ENCODE results near the gene PPEF1.
"Not testable (repeated sequence)": the region's sequence is repeated elsewhere in the genome, so short reads cannot be mapped to it uniquely, and the experiment has no call there.

Gene PPEF1

DNA sequence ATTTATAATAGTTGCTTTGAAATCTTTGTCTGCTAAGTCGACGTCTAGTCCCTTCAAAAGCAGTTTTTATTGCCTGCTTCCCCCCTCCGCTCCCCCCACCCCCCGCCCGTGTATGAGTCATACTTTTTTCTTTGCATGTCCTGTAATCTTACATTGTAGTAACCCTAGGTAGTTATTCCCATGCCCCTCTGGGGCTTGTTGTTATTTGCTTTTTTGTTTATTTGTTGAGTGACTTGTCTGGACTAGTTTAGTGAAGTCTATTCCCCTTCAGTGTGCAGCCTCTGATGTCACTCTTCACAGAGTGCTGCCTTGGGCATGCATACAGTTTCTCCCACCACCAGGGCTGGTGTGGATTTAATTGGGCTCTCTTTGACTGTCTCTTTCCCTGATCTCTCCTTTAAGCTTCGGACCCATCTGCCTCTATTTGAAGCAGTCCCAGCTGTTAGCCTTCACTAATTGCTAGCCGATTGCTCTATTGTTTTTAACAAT lies 86.2 kb downstream of the PPEF1 start:
- no peak for DNase-seq (ENCODE audit: low read depth, low spot score)

DNA sequence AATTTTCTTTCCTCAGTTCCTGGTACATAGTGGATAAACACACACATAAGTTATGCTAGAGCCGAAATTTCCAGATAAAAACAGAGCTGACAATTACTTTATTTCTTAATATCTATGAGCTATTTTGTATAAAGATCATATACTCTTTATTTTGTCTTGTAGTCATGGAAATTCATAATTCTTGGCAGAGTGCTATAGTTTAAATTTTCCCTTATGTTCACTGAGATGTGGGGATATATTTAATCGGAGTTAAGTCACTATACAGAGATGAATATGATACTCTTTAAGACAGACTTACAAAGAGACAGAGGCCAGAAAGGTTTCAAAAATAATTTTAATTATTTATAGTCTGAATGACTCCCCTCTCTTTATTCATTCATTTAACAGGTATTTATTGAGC lies 89.7 kb downstream of the PPEF1 start:
- DNase-seq (ENCODE audit: low read depth, low spot score), result no peak

- DNase-seq (ENCODE audit: low read depth, low spot score), result no peak
Measured at GRCh38 chrX:18799911-18800310, 92.5 kb downstream of the PPEF1 start.

DNA sequence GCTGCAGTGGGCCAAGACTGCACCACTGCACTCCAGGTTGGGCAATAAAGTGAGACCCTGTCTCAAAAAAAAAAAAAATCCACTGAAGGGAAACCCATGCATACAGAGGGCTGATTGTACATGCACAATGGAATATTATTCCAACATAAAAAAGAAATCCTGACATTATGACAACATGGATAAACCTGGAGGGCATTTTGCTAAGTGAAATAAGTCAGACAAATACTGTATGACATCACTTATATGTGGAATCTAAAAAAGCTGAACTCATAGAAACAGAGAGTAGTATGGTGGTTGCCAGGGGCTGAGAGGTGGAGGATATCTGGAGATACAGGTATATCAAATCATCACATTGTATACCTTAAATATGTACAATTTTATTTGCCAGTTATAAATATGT lies 102.2 kb downstream of the PPEF1 start:
- DNase-seq (ENCODE audit: low read depth, low spot score), result no peak

GRCh38 chrX:18810416-18810815 lies 103.0 kb downstream of the PPEF1 start:
- DNase-seq (ENCODE audit: low read depth, low spot score), result no peak

DNA sequence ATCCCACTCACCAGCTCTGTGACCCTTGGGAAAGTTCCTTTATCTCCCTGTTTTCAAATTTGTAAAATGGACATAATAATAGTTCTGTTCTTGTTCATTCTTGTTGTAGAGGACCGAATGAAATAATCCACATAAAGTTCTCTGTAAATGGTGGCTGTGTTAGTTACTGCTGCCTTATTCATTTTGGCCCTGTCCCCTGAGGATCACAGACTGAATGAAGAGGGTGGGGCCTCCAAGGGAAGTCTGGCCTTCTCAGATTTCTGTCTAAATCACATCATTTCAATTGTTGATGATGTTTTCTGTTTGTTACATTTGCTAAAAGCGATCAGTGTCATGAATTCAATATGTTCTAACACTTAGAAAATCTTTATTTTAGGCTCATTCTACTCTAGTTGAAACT lies 117.9 kb downstream of the PPEF1 start:
- no peak for DNase-seq (ENCODE audit: low read depth, low spot score)

DNA sequence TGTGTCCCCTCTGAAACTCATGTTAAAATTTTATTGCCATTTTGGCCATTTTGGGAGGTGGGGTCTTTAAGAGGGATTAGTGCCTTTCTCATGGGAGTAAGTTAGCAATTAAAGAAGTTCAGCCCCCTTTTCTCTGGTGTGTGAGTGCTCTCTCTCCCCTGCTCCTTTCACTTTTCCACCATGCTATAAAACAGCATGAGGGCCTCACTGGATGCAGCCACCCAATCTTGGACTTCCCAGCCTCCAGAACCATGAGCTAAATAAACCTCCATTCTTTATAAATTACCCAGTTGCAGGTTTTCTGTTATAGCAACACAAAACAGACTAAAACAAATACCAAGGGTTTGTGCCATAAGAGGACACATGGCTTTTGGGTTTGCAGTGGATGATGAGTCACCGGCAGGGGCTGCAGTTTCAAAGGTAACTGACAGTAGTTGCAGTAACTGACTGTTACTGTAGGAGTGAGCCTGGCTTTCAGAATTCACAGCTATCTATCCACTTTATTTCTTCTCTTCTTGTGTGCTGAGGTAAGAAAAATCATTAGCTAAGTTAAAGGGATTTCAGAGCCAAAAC lies 121.5 kb downstream of the PPEF1 start:
- no peak for DNase-seq (ENCODE audit: low read depth, low spot score)

DNA sequence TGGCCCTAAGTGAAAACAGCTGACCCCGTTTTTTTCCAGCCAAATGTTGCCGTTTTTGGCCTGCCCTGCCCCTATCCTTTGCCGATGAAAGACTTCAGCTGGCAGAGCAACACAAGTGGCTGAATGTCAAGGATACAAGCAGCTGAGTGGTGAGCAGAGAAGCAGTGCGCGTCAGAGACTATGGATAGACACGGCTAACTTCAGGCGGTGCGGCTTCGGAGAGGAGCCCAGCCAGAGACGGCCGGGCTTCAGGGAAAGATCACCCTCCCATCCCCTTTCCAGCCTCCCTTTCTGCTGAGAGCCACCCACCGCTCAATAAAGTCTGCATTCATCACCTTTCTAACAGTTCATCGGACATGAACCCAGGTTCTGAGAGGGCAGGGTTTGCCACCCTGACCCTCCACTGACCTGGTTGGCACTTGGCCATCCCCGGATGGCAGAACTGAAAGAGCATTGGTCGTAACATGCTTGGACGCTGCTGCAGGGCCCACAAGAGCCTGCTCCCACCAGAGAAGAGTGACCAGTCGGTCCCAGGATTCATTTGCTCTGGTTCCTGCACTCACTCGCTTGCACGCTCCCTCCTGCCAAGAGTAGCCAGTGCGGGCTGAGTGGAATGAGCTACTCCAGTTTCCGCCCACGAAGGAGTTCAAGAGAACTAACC lies 125.8 kb downstream of the PPEF1 start:
- DNase-seq (ENCODE audit: low read depth, low spot score), result no peak

- DNase-seq (ENCODE audit: low read depth, low spot score), result not testable (repeated sequence)
Measured at GRCh38 chrX:18847901-18848300, 140.5 kb downstream of the PPEF1 start.

DNA sequence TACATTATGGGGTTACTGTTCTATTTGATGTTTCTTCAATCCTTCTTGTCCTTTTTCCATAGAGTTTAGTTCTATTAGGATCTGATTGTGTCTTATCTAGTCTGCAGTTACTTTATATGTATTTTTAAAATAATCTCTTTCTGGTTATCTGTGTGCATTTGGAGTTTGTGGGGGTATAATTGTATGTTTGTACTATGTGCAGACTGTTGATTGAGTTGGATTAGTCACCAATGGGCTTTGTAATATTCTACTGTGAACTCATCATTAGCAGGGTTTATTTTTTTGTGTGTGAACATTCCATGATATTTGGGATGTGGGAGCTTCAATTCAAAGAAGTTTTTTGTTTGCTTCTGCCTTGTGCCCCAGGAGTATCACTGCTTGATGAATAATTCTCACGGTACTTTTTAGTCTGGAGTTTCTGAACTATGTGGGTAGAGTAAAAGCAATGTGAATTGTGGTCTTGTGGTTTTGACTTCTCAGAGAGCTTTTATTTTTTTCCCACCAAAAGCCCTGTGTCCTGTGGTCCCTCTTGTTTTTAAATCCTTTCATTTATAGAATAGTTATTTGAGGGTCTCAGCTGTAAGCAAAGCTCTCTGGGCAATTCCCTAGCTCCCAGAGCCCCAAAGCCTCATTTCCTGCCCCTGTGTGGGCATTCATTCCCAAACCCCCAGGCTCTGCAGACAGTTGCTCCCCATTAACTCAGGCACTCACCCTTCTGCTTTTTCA lies 148.6 kb downstream of the PPEF1 start:
- no peak for DNase-seq (ENCODE audit: low read depth, low spot score)

DNA sequence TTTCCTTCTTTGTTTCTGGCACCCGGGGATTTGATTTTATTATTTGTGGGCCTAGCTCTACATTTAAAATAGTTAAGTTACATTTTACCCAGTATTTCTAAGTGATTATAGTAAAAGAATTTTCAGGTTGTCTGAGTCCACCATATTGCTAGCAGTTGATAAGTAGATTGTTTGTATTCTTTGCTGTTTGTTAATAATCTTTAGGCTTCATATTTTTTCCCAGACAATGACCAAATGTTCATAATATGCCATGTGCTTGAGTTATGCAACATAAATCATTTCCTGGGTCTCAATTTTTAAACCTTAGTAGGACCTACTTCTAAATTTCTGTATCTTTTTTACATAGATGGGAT lies 149.2 kb downstream of the PPEF1 start:
- no peak for DNase-seq (ENCODE audit: low read depth, low spot score)

- DNase-seq (ENCODE audit: low read depth, low spot score), result no peak
Measured at GRCh38 chrX:18861511-18861910, 154.1 kb downstream of the PPEF1 start.

GRCh38 chrX:18864390-18864920 lies 157.0 kb downstream of the PPEF1 start:
- DNase-seq (ENCODE audit: low read depth, low spot score), result no peak

DNA sequence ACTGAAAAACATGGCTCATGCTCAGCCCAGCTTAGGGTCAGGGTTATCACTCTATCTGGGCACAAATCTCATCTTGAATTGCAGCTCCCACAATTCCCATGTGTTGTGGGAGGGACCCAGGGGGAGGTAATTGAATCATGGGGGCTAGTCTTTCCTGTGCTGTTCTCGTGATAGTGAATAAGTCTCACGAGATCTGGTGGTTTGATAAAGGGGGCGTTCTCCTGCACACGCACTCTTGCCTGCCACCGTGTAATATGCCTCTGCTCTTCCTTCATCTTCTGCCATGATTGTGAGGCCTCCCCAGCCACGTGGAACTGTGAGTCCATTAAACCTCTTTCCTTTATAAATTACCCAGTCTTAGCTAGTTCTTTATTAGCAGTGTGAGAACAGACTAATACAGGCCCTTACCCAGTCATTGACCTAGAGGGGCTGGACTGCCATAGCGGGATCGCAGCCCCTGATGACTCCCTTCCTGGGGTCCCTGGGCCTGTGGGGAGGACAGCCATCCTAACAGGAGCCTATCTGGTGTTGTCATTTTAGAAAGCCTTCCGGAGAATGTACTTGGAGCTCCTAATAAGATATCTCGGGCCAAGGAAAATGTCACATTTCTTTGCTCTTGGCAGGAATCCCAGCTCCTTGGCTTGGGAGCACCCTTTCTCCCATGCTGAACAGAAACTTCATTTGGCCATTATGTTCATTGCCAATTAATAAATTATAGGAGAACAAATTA lies 163.9 kb downstream of the PPEF1 start:
- DNase-seq (ENCODE audit: low read depth, low spot score), result no peak

DNA sequence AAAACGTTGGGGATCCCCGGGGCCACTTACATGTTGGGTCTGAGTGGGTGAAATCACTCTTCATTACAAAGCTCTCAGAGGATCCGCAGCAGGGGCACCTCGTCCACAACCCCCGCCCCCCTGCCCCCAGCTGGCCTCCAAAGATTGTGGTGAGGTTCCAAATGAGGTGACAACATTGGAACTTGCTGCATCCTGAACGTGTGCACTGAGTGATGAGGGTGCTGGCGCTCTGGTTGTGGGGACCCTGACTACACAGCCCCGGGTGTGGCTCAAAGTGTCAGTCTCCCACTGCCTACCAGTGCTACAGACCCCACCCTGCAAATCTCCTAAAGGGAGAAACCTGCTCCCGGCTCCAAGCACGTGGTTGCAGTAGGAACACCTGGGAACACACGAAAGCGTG lies 164.5 kb downstream of the PPEF1 start:
- DNase-seq (ENCODE audit: low read depth, low spot score), result no peak

GRCh38 chrX:18872621-18873020 lies 165.2 kb downstream of the PPEF1 start:
- DNase-seq (ENCODE audit: low read depth, low spot score), result no peak

DNA sequence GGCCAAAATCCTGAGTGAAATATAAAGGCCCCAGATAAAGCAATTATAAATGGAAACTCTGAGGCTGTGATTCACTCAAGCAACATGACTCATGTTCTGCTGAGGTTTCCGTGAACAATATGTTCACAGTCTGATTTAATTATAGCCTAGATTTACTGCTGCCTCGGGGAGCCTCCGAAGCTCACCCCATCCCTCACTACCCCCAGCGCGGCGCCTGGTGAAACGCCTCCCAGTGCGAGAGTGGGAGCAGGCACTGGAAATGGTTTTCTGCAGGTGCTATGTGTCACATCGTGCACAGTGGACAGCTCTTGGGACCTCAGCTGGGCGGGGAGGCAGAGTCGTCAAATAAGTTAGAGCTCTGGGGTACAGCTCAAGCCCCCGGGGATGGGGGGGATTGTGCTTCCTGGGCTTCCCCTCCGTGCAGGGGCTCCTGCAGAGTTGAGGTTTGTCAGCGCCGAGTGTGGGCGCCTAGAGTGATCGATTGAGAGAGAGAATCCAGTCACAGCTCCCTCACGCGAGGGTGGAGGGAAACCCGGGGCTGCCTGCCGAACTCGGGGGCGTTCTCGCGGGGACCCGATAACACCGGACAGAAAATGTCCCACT lies 165.8 kb downstream of the PPEF1 start:
- DNase-seq (ENCODE audit: low read depth, low spot score), result no peak

- no peak for DNase-seq (ENCODE audit: low read depth, low spot score)
Measured at GRCh38 chrX:18873836-18874235, 166.4 kb downstream of the PPEF1 start.

DNA sequence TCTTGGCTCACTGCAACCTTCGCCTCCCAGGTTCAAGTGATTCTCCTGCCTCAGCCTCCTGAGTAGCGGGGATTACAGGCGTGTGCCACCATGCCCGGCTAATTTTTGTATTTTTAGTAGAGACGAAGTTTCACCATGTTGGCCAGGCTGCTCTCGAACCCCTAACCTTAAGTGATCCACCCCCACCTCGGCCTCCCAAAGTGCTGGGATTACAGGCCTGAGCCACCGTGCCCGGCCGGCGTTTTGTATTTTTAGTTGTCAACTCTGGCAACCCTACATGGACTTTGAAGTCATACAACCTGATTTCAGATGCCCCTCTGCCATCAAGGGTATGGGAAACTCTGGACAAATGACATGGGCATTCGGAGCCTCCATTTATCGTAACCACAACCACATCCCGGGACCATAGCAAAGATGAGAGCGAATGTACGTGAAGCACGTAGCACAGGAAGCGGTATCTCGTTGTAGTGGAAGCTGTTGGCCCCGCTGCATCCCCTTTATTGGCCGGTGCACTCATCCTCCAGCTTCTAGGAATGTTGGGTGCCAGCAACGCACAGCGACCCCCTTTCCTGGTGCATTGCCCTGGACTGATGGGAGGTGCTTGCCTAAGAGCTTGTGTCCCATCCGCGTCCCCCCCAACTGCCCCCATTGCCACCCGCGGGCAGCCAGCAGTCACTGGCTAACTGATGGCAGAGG lies 167.3 kb downstream of the PPEF1 start:
- DNase-seq (ENCODE audit: low read depth, low spot score), result no peak

DNA sequence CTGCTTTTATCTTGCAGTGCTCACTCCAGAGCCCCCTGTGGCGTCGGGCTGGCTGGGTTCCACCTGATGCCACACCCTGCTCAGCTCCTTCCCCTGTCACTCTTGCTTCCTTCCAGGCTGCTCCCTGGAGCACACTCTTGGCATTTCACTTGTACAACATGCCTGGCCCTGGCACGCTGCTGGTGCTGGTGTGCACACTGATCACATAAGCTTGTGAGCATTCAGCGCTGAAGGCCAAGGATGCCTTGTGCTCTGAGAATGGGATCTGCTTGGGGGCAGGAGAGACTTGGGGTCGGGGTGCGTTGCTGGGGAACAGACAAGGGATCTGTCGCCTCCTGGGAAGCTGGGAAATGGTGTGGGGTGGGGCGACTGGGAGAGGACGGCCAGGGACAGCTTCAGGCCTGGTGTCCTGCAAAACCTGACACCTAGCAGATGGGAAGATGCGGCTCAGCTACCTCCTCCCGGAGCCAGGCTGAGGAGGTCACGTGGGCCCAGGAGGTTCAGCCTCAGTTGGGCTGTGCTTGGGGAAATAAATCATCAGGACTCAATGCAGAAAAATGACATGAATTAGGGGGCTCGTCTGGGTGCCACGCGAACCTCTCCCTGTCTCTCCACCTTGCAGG lies 167.9 kb downstream of the PPEF1 start:
- no peak for DNase-seq (ENCODE audit: low read depth, low spot score)

DNA sequence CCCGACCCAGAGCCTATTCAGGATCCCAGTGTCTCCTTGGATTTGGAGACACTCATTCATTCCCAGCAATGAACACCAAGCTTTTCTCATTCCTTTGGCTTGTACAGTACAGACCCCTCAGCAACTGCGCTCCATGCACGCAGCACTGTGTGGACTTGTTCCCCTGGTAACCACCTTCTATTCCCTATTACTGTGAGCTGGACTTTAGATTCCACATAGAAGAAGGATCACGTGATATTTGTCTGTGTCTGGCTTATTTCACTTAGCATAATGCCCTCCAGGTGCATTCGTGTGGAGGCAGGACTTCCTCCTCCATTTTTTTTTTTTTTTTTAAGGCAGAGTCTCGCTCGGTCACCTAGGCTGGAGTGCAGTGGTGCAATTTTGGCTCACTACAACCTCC lies 170.0 kb downstream of the PPEF1 start:
- DNase-seq (ENCODE audit: low read depth, low spot score), result no peak
